ENCODE measurements around the gene PMFBP1. TPM values are rescaled to one million over a fixed set of nuclear protein-coding genes. Genes with fewer than 3 reads are reported as not detected.

The PMFBP1 gene
- polyA plus RNA-seq, 1 of the 3 experiments (the other 2 are of a cell fraction), result 0.16 TPM

- H3K27ac ChIP-seq (ENCODE audit: low read depth in 2 of 2, low read length in 1 of 2), result no peak overlapping the region
- H3K79me2 ChIP-seq (ENCODE audit: insufficient read depth), result no peaks in the 10 kb centered on the region
- H3K4me3 ChIP-seq (ENCODE audit: low read depth in 2 of 2, low read length in 1 of 2), result no peak overlapping the region
- no peaks in the 10 kb centered on the region for H4K20me1 ChIP-seq (ENCODE audit: insufficient read depth)
- H3K4me2 ChIP-seq, result no peak overlapping the region
- POLR2A ChIA-PET, result no interaction called here
- no peaks in the 10 kb centered on the region for H3K36me3 ChIP-seq (replicated peaks in 1 of 2; ENCODE audit: control insufficient read depth in 1 of 2, insufficient read depth in 2 of 2, low read length in 1 of 2)
- 86% methylated on average over 2 of the region's 3 CpGs for WGBS (ENCODE audit: low lambda C conversion rate)
- no peaks in the 10 kb centered on the region for H3K9me3 ChIP-seq
- H3K4me1 ChIP-seq (ENCODE audit: control insufficient read depth in 1 of 2, insufficient read depth in 2 of 2, low read depth in 1 of 2, low read length in 1 of 2), result peaks cover 0 to 7% of the 10 kb centered on the region in 2 experiments; a peak in 1 of 4 replicates
- TF ChIP-seq TAF1 (IDR thresholded peaks at IDR 0.05; ENCODE audit: borderline replicate concordance, low read depth, low read length), result no peak
- TF ChIP-seq NFIC (IDR thresholded peaks at IDR 0.05; ENCODE audit: borderline replicate concordance), result no peak
- TF ChIP-seq CHD2 (IDR thresholded peaks at IDR 0.05; ENCODE audit: low read length, partially characterized antibody), result no peak
- TF ChIP-seq GATA2 (CRISPR knock-in tag; IDR thresholded peaks at IDR 0.05), result no peak
- no peak for TF ChIP-seq RFX5 (IDR thresholded peaks at IDR 0.05; ENCODE audit: low read length)
- no peak for TF ChIP-seq NRF1 (IDR thresholded peaks at IDR 0.05; ENCODE audit: low read depth, low read length)
- no peak for TF ChIP-seq RXRA (IDR thresholded peaks at IDR 0.05; ENCODE audit: borderline replicate concordance, low read depth)
- no peak for TF ChIP-seq USF2 (IDR thresholded peaks at IDR 0.05; ENCODE audit: borderline replicate concordance, low read depth, low read length)
- TF ChIP-seq ZBTB33 (IDR thresholded peaks at IDR 0.05; ENCODE audit: borderline replicate concordance, low read depth), result no peak
- TF ChIP-seq MXI1 (IDR thresholded peaks at IDR 0.05; ENCODE audit: low read depth, low read length), result no peak
- no peak for TF ChIP-seq TCF12 (IDR thresholded peaks at IDR 0.05)
- no peak for TF ChIP-seq RCOR1 (IDR thresholded peaks at IDR 0.05; ENCODE audit: low read length)
- TF ChIP-seq MEF2A (IDR thresholded peaks at IDR 0.05; ENCODE audit: borderline replicate concordance, low read depth), result no peak
- TF ChIP-seq ELF1 (IDR thresholded peaks at IDR 0.05), result no peak
- TF ChIP-seq POLR2AphosphoS5 (IDR thresholded peaks at IDR 0.05; ENCODE audit: low read depth, low read length), result no peak
- TF ChIP-seq EZH2phosphoT487 (IDR thresholded peaks at IDR 0.05; ENCODE audit: borderline replicate concordance, low read depth), result no peak
- no peak for TF ChIP-seq FOXJ3 (CRISPR knock-in tag; IDR thresholded peaks at IDR 0.05)
- H2AFZ ChIP-seq (ENCODE audit: low read depth), result no peak overlapping the region
- CTCF ChIA-PET, result interaction anchor here (0.6 to 4.0 kb wide), 36 partner anchors 10 to 1859 kb away, joined by 3 to 57 read pairs (median 6); partner anchors contain the start of gene PMFBP1
- no peaks in the 10 kb centered on the region for H3K9me2 ChIP-seq
- H3K27me3 ChIP-seq (ENCODE audit: insufficient read depth), result no peaks in the 10 kb centered on the region
- no peak for DNase-seq
- H3K9ac ChIP-seq, result no peak overlapping the region
- H3F3A ChIP-seq (replicated peaks; ENCODE audit: insufficient read depth), result no peaks in the 10 kb centered on the region
Measured at GRCh38 chr16:72124148-72124547, 47.8 kb downstream of the PMFBP1 start.

GRCh38 chr16:72123426-72123825, 48.5 kb downstream of the PMFBP1 start:
- H3K9me2 ChIP-seq, result no peaks in the 10 kb centered on the region
- 77% methylated on average over 8 of the region's 8 CpGs for WGBS (ENCODE audit: low lambda C conversion rate)
- peaks cover 0 to 7% of the 10 kb centered on the region in 2 experiments; a peak in 1 of 4 replicates for H3K4me1 ChIP-seq (ENCODE audit: control insufficient read depth in 1 of 2, insufficient read depth in 2 of 2, low read depth in 1 of 2, low read length in 1 of 2)
- no peak overlapping the region for H3K4me2 ChIP-seq
- no peaks in the 10 kb centered on the region for H4K20me1 ChIP-seq (ENCODE audit: insufficient read depth)
- no peaks in the 10 kb centered on the region for H3K36me3 ChIP-seq (replicated peaks in 1 of 2; ENCODE audit: control insufficient read depth in 1 of 2, insufficient read depth in 2 of 2, low read length in 1 of 2)
- no peak overlapping the region for H3K27ac ChIP-seq (ENCODE audit: low read depth in 2 of 2, low read length in 1 of 2)
- H3K9ac ChIP-seq, result no peak overlapping the region
- ChIA-PET CTCF (interaction anchor here (1.8 to 4.0 kb wide), 5 partner anchors 11 to 343 kb away, joined by 8 to 57 read pairs (median 15); no protein-coding TSS in a partner anchor), POLR2A (no interaction called here)
- no peak for TF ChIP-seq PBX3 (IDR thresholded peaks at IDR 0.05)
- TF ChIP-seq CHD2 (IDR thresholded peaks at IDR 0.05; ENCODE audit: low read length, partially characterized antibody), result no peak
- TF ChIP-seq USF2 (IDR thresholded peaks at IDR 0.05; ENCODE audit: borderline replicate concordance, low read depth, low read length), result no peak
- no peak for DNase-seq
- H3F3A ChIP-seq (replicated peaks; ENCODE audit: insufficient read depth), result no peaks in the 10 kb centered on the region
- no peaks in the 10 kb centered on the region for H3K79me2 ChIP-seq (ENCODE audit: insufficient read depth)
- no peaks in the 10 kb centered on the region for H3K27me3 ChIP-seq (ENCODE audit: insufficient read depth)
- H2AFZ ChIP-seq (ENCODE audit: low read depth), result no peak overlapping the region
- no peaks in the 10 kb centered on the region for H3K9me3 ChIP-seq
- H3K4me3 ChIP-seq (ENCODE audit: low read depth in 2 of 2, low read length in 1 of 2), result no peak overlapping the region
